Uterus (tissue), 4 donors: ENCODE measurements around the gene PRKG1. TPM values are rescaled to one million over a fixed set of nuclear protein-coding genes. Genes with fewer than 3 reads are reported as not detected.

Experiments
- DNase-seq, 2 donors: peaks; one replicate each; pipeline ENCODE4 v3.0.0-alpha.2; 2019 to 2020
- H3K27ac ChIP-seq, 2 donors: fragments of 200-600 bp; sonication (generic); 1 replicate in 1 of 2; 2 replicates in 1 of 2; pipeline ENCODE4 v1.5.1; 2016 to 2018
- H3K27me3 ChIP-seq, 2 donors: fragments of 200-600 bp; sonication (generic); one replicate each; pipeline ENCODE4 v1.5.1; 2018 to 2019; ENCODE audit warnings: control low read depth in 1 of 2
- H3K36me3 ChIP-seq, 2 donors: fragments of 200-600 bp; sonication (generic); one replicate each; pipeline ENCODE4 v1.5.1; 2019; ENCODE audit warnings: control low read depth in 1 of 2
- H3K4me1 ChIP-seq, 2 donors: fragments of 200-600 bp; sonication (generic); one replicate each; pipeline ENCODE4 v1.5.1; 2018 to 2019; ENCODE audit warnings: control low read depth in 1 of 2
- H3K4me3 ChIP-seq, 2 donors: fragments of 200-600 bp; sonication (generic); 1 replicate in 1 of 2; 2 replicates in 1 of 2; pipeline ENCODE4 v1.5.1; 2018 to 2019; ENCODE audit warnings: mild to moderate bottlenecking in 1 of 2
- H3K9me3 ChIP-seq, 2 donors: fragments of 200-600 bp; sonication (generic); one replicate each; pipeline ENCODE4 v1.5.1; 2019; ENCODE audit warnings: control low read depth in 1 of 2
- CTCF ChIP-seq, 4 experiments: fragments of 200-600 bp in 2 of 4; fragments of 450-650 bp in 2 of 4; sonication (generic) in 2 of 4; IDR thresholded peaks; one replicate each; pipeline ENCODE4 v1.5.1; 2016 to 2019; ENCODE audit warnings: antibody characterized with exemption in 4 of 4, mild to moderate bottlenecking in 2 of 4, moderate library complexity in 1 of 4
- POLR2A ChIP-seq, 2 donors: fragments of 450-650 bp; IDR thresholded peaks; one replicate each; pipeline ENCODE4 v1.6.1; 2016; ENCODE audit warnings: antibody characterized with exemption in 2 of 2, mild to moderate bottlenecking in 1 of 2, moderate library complexity in 1 of 2
- intact Hi-C: fragments of 100-400 bp; cut with DNase I; formaldehyde crosslinking; loops from one replicate; pipeline ENCODE4 v1.15.1; 2023; ENCODE audit warnings: low total_unique reads
- total RNA-seq, 4 donors: library from RNA; depleted of rRNA in 3 of 4; stranded (reverse); fragments of >200 nt in 3 of 4; gene quantifications; one replicate each; pipeline versions ENCODE4 v1.1.0 to v1.2.4, GENCODE V29; 2014 to 2023
- donor health status: DM: yes; HTN: yes; CAD: no.

PRKG1 gene
- total RNA-seq, 4 donors from 2014 or later: 32.4 to 136 (median 69.6) TPM

DNA sequence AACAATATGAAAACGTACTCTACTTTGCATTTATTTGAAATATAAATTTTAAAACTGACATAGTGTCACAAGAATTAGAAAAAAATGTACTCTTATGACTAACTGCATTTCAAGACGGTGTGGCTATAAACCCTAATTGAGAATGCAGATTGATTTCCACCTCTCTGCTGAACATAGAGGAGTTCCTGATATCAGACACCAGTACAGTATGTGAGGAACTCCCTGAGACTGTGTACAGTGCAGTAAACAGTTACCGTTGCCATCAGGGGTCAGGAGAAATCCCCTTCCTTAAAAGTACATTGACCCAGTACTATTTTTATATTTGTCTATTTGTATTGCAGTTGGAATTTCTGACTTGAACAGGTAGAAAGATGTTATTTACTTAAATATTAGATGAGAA, 1178.0 kb downstream of the PRKG1 start:
- no peaks in the 10 kb centered on the region for H3K27me3 ChIP-seq
- H3K36me3 ChIP-seq: no peaks in the 10 kb centered on the region
- TF ChIP-seq POLR2A (IDR thresholded peaks at IDR 0.05): no peak
- TF ChIP-seq CTCF (IDR thresholded peaks at IDR 0.05): no peak
- H3K4me1 ChIP-seq: no peaks in the 10 kb centered on the region
- no peak overlapping the region for H3K4me3 ChIP-seq
- intact Hi-C loops: no loop called here
- no peaks in the 10 kb centered on the region for H3K9me3 ChIP-seq
- DNase-seq: no peak
- H3K27ac ChIP-seq: no peak overlapping the region

DNA sequence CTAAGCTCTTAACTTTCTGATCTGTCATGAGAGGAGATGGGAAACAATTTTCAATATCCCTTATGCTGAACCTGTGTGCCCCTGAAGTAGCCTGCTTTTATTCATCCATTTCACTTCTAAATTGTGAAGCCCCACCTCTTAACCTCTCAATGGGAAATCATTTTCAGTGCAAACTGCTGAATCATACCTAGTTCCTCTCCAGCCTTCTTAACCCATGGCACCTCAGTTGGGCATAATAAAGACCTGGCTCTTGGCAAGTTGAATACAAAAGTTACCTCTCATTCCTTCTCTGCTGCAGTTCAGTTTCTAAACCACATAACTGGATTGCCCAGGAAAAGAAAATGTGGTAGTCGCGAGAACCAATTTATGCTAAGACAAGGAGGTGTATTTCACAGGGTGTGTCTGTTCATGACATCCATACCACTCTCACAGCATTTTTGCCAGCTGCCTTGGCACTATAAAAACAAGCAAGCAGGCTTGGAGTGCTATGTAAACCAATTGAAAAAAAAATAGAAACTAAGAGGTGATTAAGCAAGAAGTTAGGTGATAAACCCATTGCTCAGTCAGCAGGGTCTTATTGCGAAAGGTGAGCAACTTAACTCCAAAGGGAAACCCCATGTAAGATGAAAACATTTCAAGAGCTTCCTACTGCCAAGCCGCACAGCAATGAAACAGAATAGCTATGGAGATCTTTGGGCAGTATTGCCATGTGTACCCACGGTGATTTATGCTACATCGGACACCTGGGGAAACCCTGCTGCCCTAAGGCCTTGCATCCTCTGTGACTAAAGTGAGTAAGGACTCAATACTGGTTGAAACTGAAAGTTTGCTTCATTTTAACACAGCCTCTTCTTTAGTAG, 1182.8 kb downstream of the PRKG1 start:
- DNase-seq: no peak
- H3K27ac ChIP-seq: no peak overlapping the region

DNA sequence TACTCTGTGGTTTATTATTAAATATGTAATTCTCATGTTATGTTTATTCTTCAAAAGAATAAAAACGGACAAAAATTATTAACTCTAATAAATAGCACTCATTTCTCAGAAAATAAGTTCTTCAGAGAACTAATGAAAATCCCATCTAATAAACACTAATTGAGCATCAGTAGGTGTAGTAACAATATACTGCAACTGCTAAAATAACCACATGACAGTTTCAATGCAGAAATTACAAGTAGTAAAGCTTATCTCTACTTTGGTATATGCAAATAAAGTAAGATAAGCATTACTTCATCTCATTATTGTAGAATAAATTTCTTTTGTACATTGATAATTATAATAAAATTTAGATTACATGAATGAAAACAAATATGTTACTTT, 1183.4 kb downstream of the PRKG1 start:
- no peaks in the 10 kb centered on the region for H3K9me3 ChIP-seq
- intact Hi-C loops: no loop called here

More for the DNA sequence above, 1182.8 kb downstream of the PRKG1 start:
- TF ChIP-seq CTCF (IDR thresholded peaks at IDR 0.05): no peak
- TF ChIP-seq POLR2A (IDR thresholded peaks at IDR 0.05): no peak
- Histone ChIP-seq H3K36me3 (no peaks in the 10 kb centered on the region), H3K4me1 (peaks cover 0 to 3% of the 10 kb centered on the region in 2 donors), H3K4me3 (no peak overlapping the region), H3K9me3 (no peaks in the 10 kb centered on the region), H3K27me3 (no peaks in the 10 kb centered on the region)
- intact Hi-C loops: no loop called here

GRCh38 chr10:52258799-52259425, 1184.6 kb downstream of the PRKG1 start:
- Histone ChIP-seq H3K27me3 (no peaks in the 10 kb centered on the region), H3K4me1 (peaks cover 0 to 3% of the 10 kb centered on the region in 2 donors), H3K27ac (no peak overlapping the region), H3K9me3 (no peaks in the 10 kb centered on the region), H3K4me3 (no peak overlapping the region), H3K36me3 (no peaks in the 10 kb centered on the region)
- intact Hi-C loops: no loop called here
- DNase-seq: no peak
- TF ChIP-seq CTCF (IDR thresholded peaks at IDR 0.05): no peak
- TF ChIP-seq POLR2A (IDR thresholded peaks at IDR 0.05): no peak

More for the DNA sequence above, 1183.4 kb downstream of the PRKG1 start:
- Histone ChIP-seq H3K4me3 (no peak overlapping the region), H3K4me1 (peaks cover 0 to 3% of the 10 kb centered on the region in 2 donors), H3K27me3 (no peaks in the 10 kb centered on the region), H3K36me3 (no peaks in the 10 kb centered on the region), H3K27ac (no peak overlapping the region)
- TF ChIP-seq POLR2A (IDR thresholded peaks at IDR 0.05): no peak
- no peak for TF ChIP-seq CTCF (IDR thresholded peaks at IDR 0.05)
- no peak for DNase-seq

GRCh38 chr10:52259426-52259812, 1185.1 kb downstream of the PRKG1 start:
- H3K36me3 ChIP-seq: no peaks in the 10 kb centered on the region
- H3K27me3 ChIP-seq: no peaks in the 10 kb centered on the region
- no peak overlapping the region for H3K27ac ChIP-seq
- no peak for TF ChIP-seq CTCF (IDR thresholded peaks at IDR 0.05)
- H3K4me1 ChIP-seq: peaks cover 0 to 3% of the 10 kb centered on the region in 2 donors
- intact Hi-C loops: no loop called here
- DNase-seq: no peak
- H3K4me3 ChIP-seq: no peak overlapping the region
- no peaks in the 10 kb centered on the region for H3K9me3 ChIP-seq
